ENCODE results near the gene BRCA1.
A peak's percentile ranks its signal among the peaks of the same experiment; 100 is the strongest.
"Not testable (repeated sequence)": the region's sequence is repeated elsewhere in the genome, so short reads cannot be mapped to it uniquely, and the experiment has no call there.

Gene BRCA1

GRCh38 chr17:43000894-43001293 is 124.3 kb downstream of the BRCA1 start:
- not testable (repeated sequence) for DNase-seq

GRCh38 chr17:42999003-42999525 is 126.1 kb downstream of the BRCA1 start:
- DNase-seq = no peak

DNA sequence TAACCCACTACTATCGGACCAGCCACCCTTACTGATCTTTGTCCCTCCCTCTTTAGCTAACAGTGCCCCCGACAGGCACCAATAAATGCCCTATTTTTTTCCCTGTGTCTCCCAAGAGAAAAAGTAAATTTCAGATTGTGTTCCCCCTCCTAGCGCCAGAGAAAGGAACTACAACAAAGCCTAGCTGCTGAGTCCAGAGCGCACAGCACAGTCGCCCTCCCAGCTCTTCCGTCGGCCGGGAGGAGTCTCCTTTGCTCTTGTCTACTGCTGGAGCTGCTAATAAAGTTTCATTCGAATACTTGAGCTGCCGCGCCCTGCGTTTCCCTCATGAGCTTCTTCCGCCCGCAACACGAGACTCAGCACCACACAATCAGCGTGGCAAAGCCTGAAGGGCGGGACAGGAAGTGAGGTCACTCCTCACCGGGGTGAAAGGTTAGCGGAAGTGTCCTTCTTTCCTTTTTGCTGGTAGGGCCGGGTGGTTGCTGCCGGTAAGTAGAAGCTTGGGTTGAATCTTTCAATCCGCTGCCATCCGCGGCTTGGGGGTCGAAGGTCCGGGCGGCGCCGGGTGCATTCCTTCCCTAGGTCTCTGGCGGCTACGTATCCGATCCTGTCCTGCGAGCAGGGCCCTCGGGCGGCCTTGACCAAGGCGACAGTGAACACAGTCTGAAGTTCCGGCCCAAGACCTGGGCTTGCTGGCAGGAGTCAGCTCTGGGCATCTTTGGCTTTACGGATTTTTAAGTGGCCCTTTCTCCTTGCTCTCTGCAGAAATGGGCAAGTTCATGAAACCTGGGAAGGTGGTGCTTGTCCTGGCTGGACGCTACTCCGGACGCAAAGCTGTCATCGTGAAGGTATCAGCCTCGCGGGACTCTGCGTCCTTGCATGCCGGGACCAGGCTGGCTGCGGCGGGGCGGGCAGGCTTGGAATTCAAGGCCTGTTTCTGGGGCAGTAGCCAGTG is 126.9 kb downstream of the BRCA1 start, which contains the start of gene RPL27:
TSS of gene RPL27 (plus strand) at position 436 of the 955 bp plus-strand sequence. CDS start at position 768, 332 bp downstream.
- peak; percentile 99 for DNase-seq

DNA sequence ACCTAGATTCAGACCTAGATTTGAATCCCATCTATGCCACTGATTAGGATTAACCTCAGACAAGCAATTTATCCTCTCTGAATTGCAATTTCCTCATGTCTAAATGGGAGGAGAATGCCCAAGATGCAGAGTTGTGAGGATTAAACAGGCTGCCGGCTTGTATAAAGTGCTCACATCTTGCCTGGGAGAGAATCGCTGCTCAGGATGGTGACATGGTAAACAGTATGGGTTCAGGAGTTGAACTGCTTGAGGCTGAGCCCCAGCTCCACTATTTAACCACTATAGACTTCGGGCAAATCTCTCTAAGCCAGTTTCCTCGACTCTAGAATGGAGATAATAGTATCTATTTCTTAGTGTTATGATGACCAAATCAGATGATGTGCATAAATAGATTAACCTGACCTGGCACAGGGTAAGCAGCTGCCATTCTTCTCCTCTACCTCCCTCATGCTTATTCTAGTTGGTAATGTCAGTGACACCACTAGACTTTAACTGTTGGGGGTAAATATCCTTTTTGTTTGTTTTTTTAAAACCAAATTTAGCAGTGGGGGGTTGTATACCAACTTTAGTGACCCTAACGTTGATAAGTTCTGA is 127.7 kb downstream of the BRCA1 start:
- DNase-seq = no peak

Data from CD4-positive, alpha-beta T cell treated with Interleukin-4 for 1 hour (primary cell).